Ramos (cell line): ENCODE results near the gene CAP2.

Source experiments
- in situ Hi-C: fragments of 300-500 bp; cut with MboI; formaldehyde crosslinking; loops from one replicate; pipeline ENCODE4 v1.14.3; 2022; ENCODE audit warnings: low sequenced_read_pairs; ENCODE audit not compliant: unreplicated experiment

The CAP2 gene

DNA sequence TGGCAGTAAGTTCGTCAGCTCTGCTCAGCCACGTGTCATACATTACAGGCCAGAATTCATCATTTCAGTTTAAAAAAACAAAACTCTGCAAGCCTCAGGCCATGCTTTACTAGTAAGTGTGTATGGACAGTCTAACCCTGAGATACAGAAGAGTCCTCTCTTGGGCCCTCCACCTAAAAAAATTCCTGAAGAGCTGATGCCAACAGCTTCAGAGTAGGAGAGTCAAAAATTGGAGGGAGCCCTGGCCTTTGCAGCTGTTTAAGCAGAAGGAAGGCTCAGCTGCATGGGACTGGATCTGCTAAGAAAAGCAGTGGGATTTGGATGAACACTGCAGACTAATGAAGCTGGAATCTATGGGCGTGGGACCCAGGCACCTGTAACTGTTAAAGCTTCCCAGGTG is 159.5 kb downstream of the CAP2 start:
- in situ Hi-C loops, result no loop called here

DNA sequence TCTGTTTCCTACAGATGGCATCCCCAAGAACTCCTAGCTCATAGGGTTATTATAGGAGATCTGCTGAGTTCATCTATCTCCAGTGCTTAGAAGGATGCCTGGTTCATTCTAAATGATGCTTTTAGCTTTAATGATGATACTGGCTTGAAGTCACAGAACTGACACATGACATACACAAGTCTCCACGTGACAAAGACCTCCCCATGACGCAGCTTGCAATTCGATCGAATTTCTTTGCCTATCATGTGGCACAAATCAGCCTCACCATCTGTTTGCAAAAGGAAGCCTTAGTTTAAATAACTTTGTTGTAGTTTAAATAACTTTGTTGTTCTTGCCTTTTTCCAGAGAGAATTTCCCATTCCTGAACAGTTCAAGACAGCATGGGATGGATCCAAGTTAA is 162.6 kb downstream of the CAP2 start:
- in situ Hi-C loops, result no loop called here

DNA sequence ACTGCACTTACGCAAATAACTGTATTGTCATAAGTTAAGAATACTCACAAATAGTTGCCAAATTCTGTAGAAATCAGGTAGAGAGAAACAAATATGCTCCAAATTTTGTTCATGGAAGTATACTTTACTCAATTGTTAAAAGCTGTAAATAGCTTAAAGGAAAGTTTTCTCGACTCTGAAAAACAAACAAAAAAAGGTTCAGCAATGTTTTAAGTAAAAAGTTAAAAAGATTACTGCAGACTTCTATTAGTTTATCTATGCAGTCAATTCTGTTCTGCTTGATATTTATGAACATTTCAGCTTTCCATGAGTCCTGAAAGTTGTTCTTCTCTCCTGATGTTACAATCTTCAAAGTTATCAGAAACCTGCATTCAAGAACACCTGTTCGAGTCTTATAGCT is 169.2 kb downstream of the CAP2 start:
- in situ Hi-C loops, result no loop called here

DNA sequence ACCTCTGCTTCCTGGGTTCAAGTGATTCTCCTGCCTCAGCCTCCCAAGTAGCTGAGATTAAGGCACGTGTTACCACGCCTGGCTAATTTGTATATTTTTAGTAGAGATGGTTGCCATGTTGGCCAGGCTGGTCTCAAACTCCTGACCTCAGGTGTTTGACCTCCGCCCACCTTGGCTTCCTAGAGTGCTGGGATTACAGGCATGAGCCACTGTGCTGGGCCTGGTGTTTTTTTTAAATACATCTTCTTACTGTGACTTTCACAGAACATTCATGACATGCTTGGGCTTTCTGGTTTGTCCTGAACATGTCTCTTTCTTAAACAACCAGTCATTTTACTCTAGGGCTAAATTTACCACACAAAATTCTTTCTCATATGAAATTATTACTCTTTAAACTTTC is 172.0 kb downstream of the CAP2 start:
- in situ Hi-C loops, result no loop called here

DNA sequence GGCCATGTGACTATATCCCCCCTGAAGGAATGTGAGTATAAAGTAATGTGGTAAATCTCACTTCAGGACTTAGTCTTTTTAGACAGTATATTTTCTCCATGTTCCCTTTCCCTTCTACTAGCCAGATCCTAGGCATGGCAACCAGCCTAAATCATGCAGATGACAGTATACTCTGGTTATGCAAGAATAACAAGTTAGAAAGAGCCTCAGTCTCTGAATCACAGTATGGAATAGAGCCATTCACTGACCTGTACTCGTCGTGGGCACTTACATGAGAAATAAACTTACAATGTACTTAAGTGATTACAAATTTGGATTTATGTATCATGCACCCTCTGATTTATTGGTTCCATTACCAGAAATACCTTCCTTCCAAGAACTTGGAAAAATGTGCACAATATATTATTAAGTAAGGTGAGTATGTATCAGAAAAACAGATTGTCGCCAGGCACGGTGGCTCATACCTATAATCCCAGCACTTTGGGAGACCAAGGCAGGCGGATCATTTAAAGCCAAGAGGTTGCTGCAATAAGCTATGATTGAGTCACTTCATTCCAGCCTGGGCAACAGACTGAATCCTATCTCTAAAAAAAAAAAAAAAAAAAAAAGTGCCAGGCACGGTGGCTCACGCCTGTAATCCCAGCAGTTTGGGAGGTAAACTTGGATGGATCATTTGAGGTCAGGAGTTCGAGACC is 181.6 kb downstream of the CAP2 start:
- in situ Hi-C loops, result loop anchor here (25.0 kb wide), 1 partner anchor 413 kb away; no protein-coding TSS in a partner anchor

DNA sequence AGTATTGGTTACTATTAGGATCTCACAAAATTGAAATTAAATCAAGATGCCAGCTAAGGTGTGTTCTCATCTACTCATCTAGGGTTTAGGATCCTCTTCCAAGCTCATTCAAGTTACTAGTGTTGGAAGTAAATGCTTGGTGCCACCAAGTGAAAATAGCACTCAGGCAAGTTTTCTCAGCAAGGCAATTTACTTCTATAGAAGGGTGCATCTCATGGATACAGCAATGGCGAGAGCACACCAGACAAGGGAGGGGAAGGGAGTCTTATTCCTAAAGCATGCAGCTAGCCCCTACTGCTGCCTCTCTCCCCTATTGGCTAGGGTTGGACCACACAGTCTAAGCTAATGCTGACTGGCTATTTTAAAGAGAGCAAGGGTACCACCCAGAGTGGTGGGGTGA is 183.7 kb downstream of the CAP2 start:
- in situ Hi-C loops, result loop anchor here (25.0 kb wide), 1 partner anchor 415 kb away; no protein-coding TSS in a partner anchor

DNA sequence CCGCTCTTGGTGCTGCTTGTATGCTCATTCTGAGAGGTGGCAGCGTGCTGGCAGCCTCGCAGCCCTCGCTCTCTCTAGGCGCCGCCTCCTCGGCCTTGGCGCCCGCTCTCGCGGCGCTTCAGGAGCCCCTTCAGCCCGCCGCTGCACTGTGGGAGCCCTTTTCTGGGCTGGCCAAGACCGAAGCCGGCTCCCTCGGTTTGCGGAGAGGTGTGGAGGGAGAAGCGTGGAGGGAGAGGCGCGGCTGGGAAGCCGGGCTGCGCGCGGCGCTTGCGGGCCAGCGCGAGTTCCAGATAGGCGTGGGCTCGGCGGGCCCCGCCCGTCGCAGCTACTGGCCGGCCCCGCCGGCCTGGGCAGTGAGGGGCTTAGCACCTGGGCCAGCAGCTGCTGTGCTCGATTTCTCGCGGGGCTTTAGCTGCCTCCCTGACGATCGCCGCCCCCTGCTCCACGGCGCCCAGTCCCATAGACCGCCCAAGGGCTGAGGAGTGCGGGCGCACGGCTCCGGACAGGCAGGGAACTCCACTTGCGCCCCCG is 187.2 kb downstream of the CAP2 start:
- in situ Hi-C loops, result loop anchor here (25.0 kb wide), 1 partner anchor 418 kb away; no protein-coding TSS in a partner anchor

DNA sequence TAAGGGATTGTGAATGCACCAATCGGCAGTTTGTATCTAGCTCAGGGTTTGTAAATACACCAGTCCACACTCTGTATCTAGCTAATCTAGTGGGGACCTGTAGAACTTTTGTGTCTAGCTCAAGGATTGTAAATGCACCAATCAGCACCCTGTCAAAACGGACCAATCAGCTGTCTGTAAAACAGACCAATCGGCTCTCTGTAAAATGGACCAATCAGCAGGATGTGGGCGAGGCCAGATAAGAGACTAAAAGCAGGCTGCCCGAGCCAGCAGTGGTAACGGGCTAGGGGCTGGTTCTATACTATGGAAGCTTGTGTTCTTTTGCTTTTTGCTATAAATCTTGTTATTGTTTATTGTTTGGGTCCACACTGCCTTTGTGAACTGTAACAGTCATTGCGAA is 187.9 kb downstream of the CAP2 start:
- in situ Hi-C loops, result loop anchor here (25.0 kb wide), 1 partner anchor 419 kb away; no protein-coding TSS in a partner anchor

DNA sequence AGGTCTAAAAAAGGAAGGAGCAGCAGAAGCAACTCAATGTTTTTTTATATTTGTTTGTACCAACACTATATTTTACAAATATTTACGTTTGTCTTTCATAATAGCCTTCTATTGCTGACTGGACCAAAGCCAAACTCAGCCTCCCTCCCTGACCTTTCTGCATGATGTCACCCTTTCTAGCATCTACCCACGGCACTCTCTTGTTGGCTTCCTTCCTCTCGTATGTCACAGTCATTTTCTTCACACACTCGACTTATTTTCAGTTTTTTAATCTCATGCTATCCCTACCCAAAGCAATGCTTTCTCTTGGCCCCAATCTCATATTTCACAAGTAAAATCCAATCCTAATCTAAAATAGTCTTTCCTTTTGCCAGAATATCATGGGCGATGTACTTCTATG is 190.4 kb downstream of the CAP2 start:
- in situ Hi-C loops, result loop anchor here (25.0 kb wide), 1 partner anchor 422 kb away; no protein-coding TSS in a partner anchor

DNA sequence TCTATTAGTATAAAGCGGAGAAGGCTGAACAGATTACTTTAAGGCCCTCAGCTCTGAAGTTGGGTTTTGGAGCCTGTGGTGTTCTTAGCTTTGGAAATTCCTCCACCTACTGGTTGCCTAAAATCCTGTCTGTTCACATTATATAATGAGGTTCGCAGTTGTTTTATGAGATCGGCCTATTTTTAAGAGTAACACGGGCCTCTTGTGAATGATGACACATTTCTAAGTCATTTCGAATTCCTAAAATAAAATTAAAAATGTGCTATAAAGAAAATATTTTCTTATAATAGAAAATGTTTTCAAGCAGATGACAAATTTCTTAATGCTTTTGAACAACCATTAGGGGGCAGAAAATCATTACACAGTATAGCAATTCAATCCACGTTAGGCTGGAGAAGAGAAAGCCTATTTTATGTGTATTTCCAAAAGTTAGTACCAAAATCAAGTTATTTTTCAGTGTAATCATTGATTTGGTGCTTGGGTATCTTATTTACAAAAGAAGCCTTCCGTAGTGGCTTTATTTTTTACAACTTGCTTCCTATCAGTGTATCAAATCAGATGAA is 190.9 kb downstream of the CAP2 start:
- in situ Hi-C loops, result loop anchor here (25.0 kb wide), 1 partner anchor 422 kb away; no protein-coding TSS in a partner anchor

DNA sequence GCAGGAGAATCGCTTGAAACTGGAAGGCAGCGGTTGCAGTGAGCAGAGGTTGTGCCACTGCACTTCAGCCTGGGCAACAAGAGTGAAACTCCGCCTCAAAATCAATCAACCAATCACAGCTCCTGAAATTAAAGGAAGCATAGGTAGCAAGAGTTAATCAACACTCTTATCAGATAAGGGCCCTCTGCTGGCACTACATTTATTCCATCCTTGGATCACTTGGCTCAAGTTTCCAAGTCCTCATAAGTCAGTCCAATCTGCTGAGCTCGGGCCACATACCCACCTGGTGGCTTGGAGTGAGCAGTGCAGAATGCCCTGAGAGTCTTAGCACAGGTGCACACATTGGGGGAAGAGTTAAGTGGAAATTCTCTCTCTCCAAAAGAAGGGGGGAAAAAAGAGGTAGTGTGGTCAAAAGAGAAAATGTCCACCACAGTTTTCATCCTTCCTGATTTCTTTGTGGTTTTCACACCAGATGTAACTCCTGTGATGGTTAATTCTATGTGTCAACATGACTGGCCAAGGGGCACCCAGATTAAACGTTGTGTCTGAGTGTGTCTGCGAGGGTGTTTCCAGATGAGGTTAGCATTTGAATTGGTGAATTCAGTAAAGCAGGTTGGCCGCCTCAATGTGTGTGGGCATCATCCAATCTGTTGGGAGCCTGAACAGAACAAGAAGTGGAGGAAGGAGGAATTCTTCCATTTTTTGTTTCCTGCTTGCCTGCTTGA is 192.5 kb downstream of the CAP2 start:
- in situ Hi-C loops, result loop anchor here (25.0 kb wide), 1 partner anchor 424 kb away; no protein-coding TSS in a partner anchor

DNA sequence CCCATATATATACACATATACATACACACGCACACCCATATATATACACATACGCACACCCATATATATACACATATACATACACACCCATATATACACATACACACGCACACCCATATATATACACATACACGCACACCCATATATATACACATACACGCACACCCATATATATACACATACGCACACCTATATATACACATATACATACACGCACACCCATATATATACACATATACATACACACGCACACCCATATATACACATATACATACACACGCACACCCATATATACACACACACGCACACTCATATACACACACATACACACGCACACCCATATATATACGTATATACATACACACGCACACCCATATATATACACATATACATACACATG is 193.2 kb downstream of the CAP2 start:
- in situ Hi-C loops, result loop anchor here (25.0 kb wide), 1 partner anchor 424 kb away; no protein-coding TSS in a partner anchor

DNA sequence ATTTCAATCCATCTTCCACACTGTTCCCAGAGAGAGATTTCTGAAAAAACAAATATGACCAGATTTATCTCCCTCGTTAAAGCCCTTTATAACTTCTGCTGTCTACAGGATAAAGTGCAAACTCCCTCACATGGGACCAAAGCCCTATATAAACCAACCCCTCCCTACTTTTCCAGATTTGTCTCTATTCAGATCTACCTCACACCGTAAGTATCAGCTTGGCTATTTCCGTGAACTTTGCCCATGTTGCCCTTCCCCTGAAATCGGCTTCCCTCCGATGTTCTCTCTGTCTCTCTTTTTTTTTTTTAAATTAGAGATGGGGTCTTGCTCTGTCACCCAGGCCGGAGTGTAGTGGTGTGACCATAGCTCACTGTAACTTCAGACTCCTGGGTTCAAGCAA is 194.6 kb downstream of the CAP2 start:
- in situ Hi-C loops, result loop anchor here (25.0 kb wide), 1 partner anchor 426 kb away; no protein-coding TSS in a partner anchor

DNA sequence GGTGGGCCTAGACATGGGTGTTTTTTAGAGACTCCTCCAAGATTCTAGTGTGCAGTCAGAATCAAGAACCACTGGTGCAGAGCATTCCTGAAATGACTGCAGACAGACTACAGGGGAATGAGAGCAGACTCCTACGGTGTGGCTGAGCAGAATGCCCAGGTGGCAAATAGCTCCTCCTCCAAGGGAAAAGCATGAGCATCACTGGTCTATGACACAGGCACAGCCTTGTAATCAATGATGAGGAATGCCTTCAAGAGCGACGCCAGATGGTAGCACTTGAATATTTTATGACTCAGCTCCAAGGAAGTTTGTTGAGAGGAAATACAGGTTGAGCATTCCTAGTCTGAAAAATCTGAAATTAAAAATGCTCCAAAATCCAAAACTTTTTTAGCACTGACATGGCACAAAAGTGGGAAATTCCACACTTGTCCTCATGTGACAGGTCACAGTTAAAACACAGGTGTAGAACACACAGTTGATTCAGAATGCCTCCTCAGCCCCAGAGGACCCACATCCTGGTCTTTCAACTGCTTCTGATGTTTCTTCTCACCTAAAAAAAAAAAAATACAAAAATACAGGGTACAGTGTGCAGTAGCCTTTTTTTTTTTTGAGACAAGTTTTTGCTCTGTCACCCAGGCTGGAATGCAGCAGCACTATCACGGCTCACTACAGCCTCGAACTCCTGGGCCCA is 196.2 kb downstream of the CAP2 start:
- in situ Hi-C loops, result loop anchor here (5.0 to 25.0 kb wide), 2 partner anchors 223 to 427 kb away; no protein-coding TSS in a partner anchor

DNA sequence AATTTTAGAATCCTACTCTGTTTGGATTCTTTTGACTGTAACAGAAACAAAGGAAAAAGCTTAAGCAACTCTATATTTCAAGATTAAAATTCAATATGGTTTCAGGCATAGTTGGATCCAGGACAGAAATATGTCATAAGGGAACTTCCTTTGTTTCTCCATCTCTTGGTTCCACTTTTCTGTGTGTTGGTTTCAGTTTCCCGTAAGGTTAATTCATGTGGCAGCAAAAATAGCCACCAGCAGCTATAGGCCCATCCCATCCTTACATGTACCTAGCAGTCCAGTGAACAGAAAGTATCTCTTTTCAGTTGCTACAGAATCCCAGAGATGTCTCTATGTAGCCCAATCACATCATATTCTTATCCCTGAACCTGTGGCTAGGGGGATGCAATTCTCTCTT is 197.9 kb downstream of the CAP2 start:
- in situ Hi-C loops, result loop anchor here (5.0 to 25.0 kb wide), 2 partner anchors 221 to 429 kb away; no protein-coding TSS in a partner anchor

DNA sequence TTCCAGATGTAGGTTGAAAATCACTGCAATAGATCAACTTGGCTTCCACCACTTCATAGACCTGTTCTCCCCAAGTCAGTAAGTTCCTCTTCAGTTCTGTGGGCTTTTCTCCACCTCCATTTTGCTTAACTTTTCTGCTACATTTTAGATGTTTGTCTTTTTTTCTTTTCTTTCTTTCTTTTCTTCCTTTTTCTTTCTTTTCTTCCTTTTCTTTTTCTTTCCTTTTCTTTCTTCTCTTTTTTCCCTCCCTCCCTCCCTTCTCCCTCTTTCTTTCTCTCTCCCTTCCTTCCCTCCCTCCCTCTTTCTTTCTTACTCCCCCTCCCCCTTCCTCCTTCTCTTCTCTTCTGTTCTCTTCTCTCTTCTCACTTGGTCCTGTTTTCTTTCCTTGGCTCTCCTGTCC is 199.9 kb downstream of the CAP2 start:
- in situ Hi-C loops, result loop anchor here (5.0 to 25.0 kb wide), 2 partner anchors 219 to 431 kb away; no protein-coding TSS in a partner anchor

DNA sequence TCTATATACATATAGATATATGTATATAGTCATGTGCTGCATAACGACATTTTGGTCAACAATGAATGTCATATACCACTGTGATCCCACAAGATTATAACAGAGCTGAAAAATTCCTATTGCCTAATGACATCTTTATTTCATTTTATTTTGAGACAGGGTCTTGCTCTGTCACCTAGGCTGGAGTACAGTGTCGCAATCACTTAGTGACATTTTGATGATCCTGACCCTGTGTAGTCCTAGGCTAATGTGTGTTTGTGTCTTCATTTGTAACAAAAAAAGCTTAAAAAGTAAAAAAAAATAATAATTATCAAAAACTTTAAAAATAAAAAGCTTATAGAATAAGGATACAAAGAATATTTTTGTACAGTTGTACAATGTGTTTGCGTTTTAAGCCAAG is 202.7 kb downstream of the CAP2 start:
- in situ Hi-C loops, result loop anchor here (25.0 kb wide), 1 partner anchor 434 kb away; no protein-coding TSS in a partner anchor

DNA sequence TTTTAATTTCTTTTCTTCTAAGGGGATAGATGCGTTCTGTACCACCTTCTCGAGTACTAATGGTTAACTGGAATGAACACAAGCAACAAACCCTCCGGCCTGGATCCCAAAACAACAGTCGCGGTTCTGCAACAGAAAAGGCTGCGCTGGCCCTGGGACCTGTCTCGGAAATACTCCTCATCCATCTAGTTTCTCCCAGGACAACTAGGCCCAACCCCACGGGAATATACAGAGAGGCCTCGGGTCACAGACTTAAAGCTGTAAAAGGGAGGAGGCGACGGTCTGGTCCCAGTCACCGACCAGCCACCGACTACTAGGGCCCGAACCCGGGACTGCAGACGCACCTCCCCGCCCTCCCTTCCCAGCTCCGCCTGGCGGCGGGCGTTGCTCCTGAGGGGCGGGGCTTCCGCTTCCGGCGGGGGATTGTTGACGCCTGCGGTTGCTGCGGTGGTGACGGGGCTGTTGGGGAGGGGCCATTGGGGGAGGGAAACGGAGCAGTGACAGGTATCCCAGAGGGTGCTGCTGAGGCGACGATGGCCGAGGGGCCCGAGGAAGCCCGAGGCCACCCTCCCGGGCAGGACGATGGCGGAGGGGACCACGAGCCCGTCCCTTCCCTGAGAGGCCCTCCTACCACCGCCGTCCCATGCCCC is 206.6 kb downstream of the CAP2 start, which contains the start of gene FAM8A1:
TSS of gene FAM8A1 (plus strand) at position 426 of the 650 bp plus-strand sequence. CDS start at position 534, 108 bp downstream.
- in situ Hi-C loops, result loop anchor here (25.0 kb wide), 2 partner anchors 438 to 637 kb away; no protein-coding TSS in a partner anchor
